Caco-2 (cell line): Measurements from ENCODE around the gene PPFIBP2. TPM values are rescaled to one million over a fixed set of nuclear protein-coding genes. Genes with fewer than 3 reads are reported as not detected.

Experiments
- BruUV-seq: library from RNA; stranded (reverse); fragments of 400-500 nt; replicated peaks from 2 replicates; lab custom pipeline; 2021; lab: Mats Ljungman, UMichigan
- CTCF ChIA-PET: fragments of 300-600 bp; sonication (Branson Sonifier 250); formaldehyde crosslinking; loops from one replicate; lab custom pipeline; 2022; ENCODE audit warnings: antibody characterized with exemption; lab: Charles Lee
- POLR2A ChIA-PET: fragments of 300-600 bp; sonication (Branson Sonifier 250); formaldehyde crosslinking; loops from one replicate; lab custom pipeline; 2022; ENCODE audit warnings: antibody characterized with exemption; lab: Charles Lee
- DNase-seq, 2 experiments: peaks; one replicate each; pipeline versions ENCODE4 v3.0.0 to v3.0.0-alpha.2; 2020 to 2022
- H3K27me3 ChIP-seq: replicated peaks from 2 replicates; pipeline ENCODE4 v1.6.0; 2011; ENCODE audit warnings: low read length; ENCODE audit not compliant: control insufficient read depth, insufficient read depth
- H3K36me3 ChIP-seq: 2 replicates; pipeline ENCODE4 v1.5.1; 2011; ENCODE audit warnings: low read length; ENCODE audit not compliant: control insufficient read depth, insufficient read depth
- H3K4me1 ChIP-seq: fragments of 250-450 bp; sonication (Bioruptor Pico); 2 replicates; pipeline ENCODE4 v1.5.1; 2020; ENCODE audit warnings: mild to moderate bottlenecking
- H3K4me3 ChIP-seq: 2 replicates; pipeline ENCODE4 v1.5.1; 2011; ENCODE audit warnings: low read depth, mild to moderate bottlenecking, control low read depth, low read length
- H3K9me3 ChIP-seq: fragments of 250-450 bp; sonication (Bioruptor Pico); 2 replicates; pipeline ENCODE4 v1.5.1; 2020; ENCODE audit warnings: mild to moderate bottlenecking, moderate library complexity
- H3K27ac Mint-ChIP-seq: one replicate; pipeline ENCODE4 v1.8.0; 2022; ENCODE audit warnings: mixed read lengths; ENCODE audit not compliant: unreplicated experiment
- H3K27me3 Mint-ChIP-seq: one replicate; pipeline ENCODE4 v1.8.0; 2022; ENCODE audit warnings: mixed read lengths; ENCODE audit not compliant: insufficient read depth, unreplicated experiment
- H3K36me3 Mint-ChIP-seq: one replicate; pipeline ENCODE4 v1.8.0; 2022; ENCODE audit warnings: mild to moderate bottlenecking, mixed read lengths; ENCODE audit not compliant: insufficient read depth, unreplicated experiment
- H3K4me1 Mint-ChIP-seq: one replicate; pipeline ENCODE4 v1.8.0; 2022; ENCODE audit warnings: low read depth, mixed read lengths; ENCODE audit not compliant: unreplicated experiment
- H3K4me3 Mint-ChIP-seq: one replicate; pipeline ENCODE4 v1.8.0; 2022; ENCODE audit warnings: mild to moderate bottlenecking, moderate library complexity, mixed read lengths; ENCODE audit not compliant: unreplicated experiment
- H3K9me3 Mint-ChIP-seq: one replicate; pipeline ENCODE4 v1.8.0; 2022; ENCODE audit warnings: mixed read lengths; ENCODE audit not compliant: unreplicated experiment
- intact Hi-C: fragments of 100-400 bp; cut with micrococcal nuclease; formaldehyde crosslinking; loops from one replicate; pipeline ENCODE4 v1.10.0; 2022; ENCODE audit not compliant: unreplicated experiment
- total RNA-seq: library from RNA; stranded (reverse); gene quantifications from 2 replicates; pipeline ENCODE4 v1.2.3, GENCODE V29; 2022
- TF ChIP-seq, protein P1 (sequence below), 2 experiments: fragments of 200-600 bp in 1 of 2; IDR thresholded peaks; 1 replicate in 1 of 2; 2 replicates in 1 of 2; pipeline versions ENCODE4 v1.5.1 to v1.8.0; 2011 to 2022; ENCODE audit warnings: antibody characterized with exemption in 1 of 2, control low read depth in 1 of 2, inconsistent platforms in 1 of 2, low read depth in 1 of 2, low read length in 1 of 2, mild to moderate bottlenecking in 1 of 2, moderate library complexity in 1 of 2; ENCODE audit not compliant: insufficient read depth in 1 of 2, severe bottlenecking in 1 of 2, unreplicated experiment in 1 of 2

Gene PPFIBP2
- total RNA-seq, 1 experiment from 2014 or later = 72.5 TPM

DNA sequence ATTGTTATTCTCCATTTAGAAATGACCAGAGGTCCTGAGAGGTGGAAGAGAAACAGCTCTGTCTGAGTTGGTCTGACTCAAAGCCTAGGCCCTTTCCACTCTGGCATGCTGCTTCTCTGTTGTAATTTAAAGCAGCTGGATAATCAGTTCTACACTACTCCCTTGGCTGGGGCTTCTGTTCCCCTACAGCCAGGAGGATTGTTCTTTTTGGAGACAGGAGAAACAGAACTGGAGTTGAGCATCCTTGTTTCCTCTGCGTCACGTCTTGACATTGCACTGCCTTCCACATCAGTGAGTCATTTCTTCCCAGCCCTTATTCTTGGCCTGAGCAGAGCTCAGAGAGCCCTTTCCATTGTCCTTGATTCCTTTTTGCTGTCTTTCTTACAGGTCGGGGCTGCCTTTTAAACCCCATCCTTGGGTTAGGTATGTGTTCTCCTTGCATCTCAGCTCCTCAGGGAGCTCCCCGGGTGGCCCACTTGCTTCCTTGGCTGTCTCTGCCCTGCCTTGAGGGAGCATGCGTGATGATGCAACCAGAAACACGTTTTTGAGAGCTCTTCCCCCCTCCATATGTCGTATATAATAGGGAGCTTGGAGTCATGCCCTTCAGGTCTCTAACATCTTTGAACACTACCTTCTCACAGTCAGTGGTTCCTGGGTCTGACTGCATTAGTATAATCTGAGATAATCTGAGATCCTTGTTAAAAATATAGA lies 123.8 kb downstream of the PPFIBP2 start:
- peaks cover 14% of the 10 kb centered on the region for H3K4me1 Mint-ChIP-seq
- no peaks in the 10 kb centered on the region for H3K27me3 ChIP-seq
- intact Hi-C loops = no loop called here
- H3K9me3 Mint-ChIP-seq = no peaks in the 10 kb centered on the region
- H3K27me3 Mint-ChIP-seq = no peaks in the 10 kb centered on the region
- DNase-seq = no peak
- H3K9me3 ChIP-seq = no peaks in the 10 kb centered on the region
- CTCF ChIA-PET = interaction anchor here (1.5 kb wide), 1 partner anchor 66 kb away, joined by 4 read pairs; no protein-coding TSS in a partner anchor
- peaks cover 10% of the 10 kb centered on the region for H3K36me3 ChIP-seq
- POLR2A ChIA-PET = no interaction called here
- H3K27ac Mint-ChIP-seq = no peak overlapping the region
- H3K36me3 Mint-ChIP-seq = peaks cover 72% of the 10 kb centered on the region
- H3K4me1 ChIP-seq = no peaks in the 10 kb centered on the region
- no peak overlapping the region for H3K4me3 Mint-ChIP-seq
- H3K4me3 ChIP-seq = no peak overlapping the region
- no TSS peak for BruUV-seq
- TF ChIP-seq, protein P1, sequence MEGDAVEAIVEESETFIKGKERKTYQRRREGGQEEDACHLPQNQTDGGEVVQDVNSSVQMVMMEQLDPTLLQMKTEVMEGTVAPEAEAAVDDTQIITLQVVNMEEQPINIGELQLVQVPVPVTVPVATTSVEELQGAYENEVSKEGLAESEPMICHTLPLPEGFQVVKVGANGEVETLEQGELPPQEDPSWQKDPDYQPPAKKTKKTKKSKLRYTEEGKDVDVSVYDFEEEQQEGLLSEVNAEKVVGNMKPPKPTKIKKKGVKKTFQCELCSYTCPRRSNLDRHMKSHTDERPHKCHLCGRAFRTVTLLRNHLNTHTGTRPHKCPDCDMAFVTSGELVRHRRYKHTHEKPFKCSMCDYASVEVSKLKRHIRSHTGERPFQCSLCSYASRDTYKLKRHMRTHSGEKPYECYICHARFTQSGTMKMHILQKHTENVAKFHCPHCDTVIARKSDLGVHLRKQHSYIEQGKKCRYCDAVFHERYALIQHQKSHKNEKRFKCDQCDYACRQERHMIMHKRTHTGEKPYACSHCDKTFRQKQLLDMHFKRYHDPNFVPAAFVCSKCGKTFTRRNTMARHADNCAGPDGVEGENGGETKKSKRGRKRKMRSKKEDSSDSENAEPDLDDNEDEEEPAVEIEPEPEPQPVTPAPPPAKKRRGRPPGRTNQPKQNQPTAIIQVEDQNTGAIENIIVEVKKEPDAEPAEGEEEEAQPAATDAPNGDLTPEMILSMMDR (IDR thresholded peaks at IDR 0.05; ENCODE audit: insufficient read depth in 1 of 2, low read depth in 1 of 2, low read length in 1 of 2, severe bottlenecking in 1 of 2, unreplicated experiment in 1 of 2) = no peak

DNA sequence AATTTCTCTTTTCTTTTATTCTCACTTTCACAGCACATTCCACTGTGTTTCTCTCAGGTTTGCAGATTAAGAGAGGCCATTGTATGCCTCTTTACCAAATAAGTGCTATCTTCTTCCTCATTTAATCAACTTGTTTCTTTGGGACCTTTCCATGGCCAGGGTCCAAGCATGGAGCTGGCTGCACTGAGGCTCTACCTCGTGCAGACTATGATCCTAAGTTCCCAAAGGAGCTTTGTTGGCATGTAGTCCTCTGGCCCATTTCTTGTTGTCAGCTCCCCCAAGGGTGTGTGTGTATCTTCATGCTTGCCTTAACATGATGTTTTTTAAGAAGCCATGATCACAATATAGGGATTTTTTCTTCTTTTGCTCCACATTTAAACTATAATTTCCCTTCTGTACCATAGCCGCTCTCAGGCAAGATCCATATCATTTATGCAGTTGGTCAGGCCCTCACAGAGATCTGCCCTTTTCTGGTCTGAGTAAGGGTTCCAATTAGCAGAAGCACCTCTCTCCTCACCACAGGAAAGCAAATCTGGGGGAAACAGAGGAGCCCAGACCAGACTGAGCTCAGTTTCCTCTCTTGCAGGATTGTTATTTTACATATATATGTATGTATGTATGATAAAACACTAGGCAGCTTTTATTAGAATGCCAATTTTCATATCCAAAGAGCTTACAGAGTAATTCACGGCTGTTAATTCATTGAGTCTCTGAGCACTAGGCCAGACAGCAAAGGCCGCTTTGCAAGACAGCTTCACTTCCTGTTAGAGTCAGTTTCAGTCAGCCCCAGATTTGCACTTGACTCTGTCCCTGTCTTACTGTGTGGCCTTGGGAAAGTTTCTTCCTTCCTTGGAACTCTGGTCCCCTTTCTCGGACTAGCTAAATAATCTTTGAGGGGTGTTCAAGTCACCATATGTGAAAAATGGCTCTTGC lies 125.2 kb downstream of the PPFIBP2 start:
- Histone ChIP-seq H3K9me3 (no peaks in the 10 kb centered on the region), H3K27me3 (no peaks in the 10 kb centered on the region), H3K4me3 (no peak overlapping the region), H3K36me3 (peaks cover 10% of the 10 kb centered on the region), H3K4me1 (no peaks in the 10 kb centered on the region)
- ChIA-PET POLR2A (interaction anchor here (0.6 kb wide), 1 partner anchor 15 kb away, joined by 3 read pairs; no protein-coding TSS in a partner anchor), CTCF (no interaction called here)
- Mint-ChIP-seq H3K27me3 (no peaks in the 10 kb centered on the region), H3K9me3 (no peaks in the 10 kb centered on the region), H3K27ac (no peak overlapping the region), H3K4me1 (peaks cover 14% of the 10 kb centered on the region), H3K4me3 (no peak overlapping the region), H3K36me3 (peaks cover 78% of the 10 kb centered on the region)
- no peak for DNase-seq
- TF ChIP-seq, protein P1 (IDR thresholded peaks at IDR 0.05; ENCODE audit: insufficient read depth in 1 of 2, low read depth in 1 of 2, low read length in 1 of 2, severe bottlenecking in 1 of 2, unreplicated experiment in 1 of 2) = no peak
- intact Hi-C loops = no loop called here
- no TSS peak for BruUV-seq

DNA sequence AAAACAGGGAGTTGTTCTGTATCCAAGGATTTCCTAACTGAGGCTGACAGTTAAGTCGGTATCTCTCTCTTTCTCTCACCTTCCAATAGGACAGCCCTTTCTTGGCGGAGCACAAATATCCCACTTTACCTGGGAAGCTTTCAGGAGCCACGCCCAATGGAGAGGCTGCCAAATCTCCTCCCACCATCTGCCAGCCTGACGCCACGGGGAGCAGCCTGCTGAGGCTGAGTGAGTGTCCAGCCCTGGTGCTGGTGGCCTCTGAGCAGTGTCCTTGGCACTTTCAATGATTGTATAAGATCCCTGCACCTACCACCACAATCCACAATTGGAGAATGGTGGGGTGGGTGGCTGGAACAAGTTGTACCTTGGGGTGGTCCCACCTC lies 125.8 kb downstream of the PPFIBP2 start:
- Mint-ChIP-seq H3K9me3 (no peaks in the 10 kb centered on the region), H3K27me3 (no peaks in the 10 kb centered on the region), H3K27ac (no peak overlapping the region), H3K4me1 (peaks cover 14% of the 10 kb centered on the region), H3K36me3 (peaks cover 78% of the 10 kb centered on the region), H3K4me3 (no peak overlapping the region)
- ChIA-PET POLR2A (interaction anchor here (0.6 kb wide), 1 partner anchor 14 kb away, joined by 3 read pairs; no protein-coding TSS in a partner anchor), CTCF (no interaction called here)
- Histone ChIP-seq H3K4me1 (no peaks in the 10 kb centered on the region), H3K4me3 (no peak overlapping the region), H3K36me3 (peaks cover 7% of the 10 kb centered on the region), H3K9me3 (no peaks in the 10 kb centered on the region), H3K27me3 (no peaks in the 10 kb centered on the region)
- TF ChIP-seq, protein P1 (IDR thresholded peaks at IDR 0.05; ENCODE audit: insufficient read depth in 1 of 2, low read depth in 1 of 2, low read length in 1 of 2, severe bottlenecking in 1 of 2, unreplicated experiment in 1 of 2) = no peak
- no peak for DNase-seq
- intact Hi-C loops = no loop called here
- no TSS peak for BruUV-seq
